GM13977 (cell line): ENCODE data around the gene RAB11FIP3.

Experiments
- DNase-seq: peaks from one replicate; pipeline ENCODE4 v3.0.0; 2012; ENCODE audit warnings: low spot score
- CTCF ChIP-seq: IDR thresholded peaks from 2 replicates; pipeline ENCODE4 v1.5.1; 2012; ENCODE audit warnings: mild to moderate bottlenecking, control low read depth; ENCODE audit not compliant: insufficient read depth; ENCODE audit errors: extremely low read depth, missing control alignments
- in situ Hi-C: fragments of 300-500 bp; cut with MboI; formaldehyde crosslinking; loops from one replicate; pipeline ENCODE4 v1.12.0; 2022; ENCODE audit warnings: low sequenced_read_pairs, low pct_unique_long_range_greater_than_20kb, mixed read lengths, inconsistent platforms; ENCODE audit not compliant: unreplicated experiment

Gene RAB11FIP3

DNA sequence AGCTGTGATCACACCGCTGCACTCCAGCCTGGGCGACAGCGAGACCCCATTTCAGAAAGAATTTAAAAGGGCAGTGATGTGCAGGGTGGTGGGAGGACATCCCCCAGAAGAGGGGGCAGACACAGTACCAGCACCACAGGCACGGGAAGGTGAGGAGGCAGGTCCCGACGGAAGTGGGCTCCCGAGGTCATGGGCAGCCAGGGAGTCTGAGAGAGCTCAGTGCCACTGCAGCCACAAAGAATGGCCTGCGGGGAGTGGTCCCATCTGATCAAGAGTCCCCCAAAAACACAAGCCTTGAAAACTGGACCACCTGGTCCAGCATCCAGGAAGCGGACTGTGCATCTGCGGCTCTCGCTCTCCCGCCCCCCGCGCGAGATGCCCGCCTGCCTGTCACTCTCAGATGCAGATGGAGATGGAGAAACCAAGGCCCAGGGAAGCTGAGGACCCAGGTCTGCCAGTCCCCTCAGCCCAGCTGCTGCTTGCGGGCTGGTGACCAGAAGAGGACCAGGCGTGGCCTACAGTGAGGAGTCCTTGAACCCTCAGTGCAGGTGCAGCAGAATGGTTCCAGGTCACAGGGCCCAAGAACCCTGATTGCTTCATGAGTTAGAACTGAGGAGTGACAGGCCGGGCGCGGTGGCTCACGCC is 97.8 kb downstream of the RAB11FIP3 start:
- TF ChIP-seq CTCF = no peak
- no peak for DNase-seq
- in situ Hi-C loops = no loop called here

GRCh38 chr16:524274-525040 is 99.0 kb downstream of the RAB11FIP3 start:
- in situ Hi-C loops = no loop called here
- TF ChIP-seq CTCF = no peak
- DNase-seq = no peak

DNA sequence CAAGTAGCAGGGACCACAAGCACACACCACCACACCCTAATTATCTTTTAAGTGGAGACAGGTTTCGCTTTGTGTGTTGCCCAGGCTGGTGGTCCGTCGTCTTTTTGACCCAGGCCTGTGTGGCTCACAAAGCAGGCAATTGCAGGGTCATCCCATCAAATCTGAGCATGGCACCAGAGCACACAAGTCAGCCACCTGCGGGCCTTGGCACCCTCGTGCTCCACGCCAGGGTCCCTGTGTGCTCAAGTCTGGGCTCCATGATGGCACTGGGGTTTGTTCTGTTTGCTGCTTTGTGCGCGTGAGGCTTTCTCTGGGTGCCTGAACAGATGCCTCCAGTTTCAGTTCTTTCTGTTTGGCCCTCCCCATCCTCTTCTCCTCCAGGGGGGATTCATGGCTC is 99.7 kb downstream of the RAB11FIP3 start:
- in situ Hi-C loops = no loop called here
- no peak for TF ChIP-seq CTCF
- DNase-seq = no peak

GRCh38 chr16:525520-526180 is 100.2 kb downstream of the RAB11FIP3 start:
- peak; percentile 68 for DNase-seq
- peak; percentile 13 for TF ChIP-seq CTCF
- in situ Hi-C loops = no loop called here

DNA sequence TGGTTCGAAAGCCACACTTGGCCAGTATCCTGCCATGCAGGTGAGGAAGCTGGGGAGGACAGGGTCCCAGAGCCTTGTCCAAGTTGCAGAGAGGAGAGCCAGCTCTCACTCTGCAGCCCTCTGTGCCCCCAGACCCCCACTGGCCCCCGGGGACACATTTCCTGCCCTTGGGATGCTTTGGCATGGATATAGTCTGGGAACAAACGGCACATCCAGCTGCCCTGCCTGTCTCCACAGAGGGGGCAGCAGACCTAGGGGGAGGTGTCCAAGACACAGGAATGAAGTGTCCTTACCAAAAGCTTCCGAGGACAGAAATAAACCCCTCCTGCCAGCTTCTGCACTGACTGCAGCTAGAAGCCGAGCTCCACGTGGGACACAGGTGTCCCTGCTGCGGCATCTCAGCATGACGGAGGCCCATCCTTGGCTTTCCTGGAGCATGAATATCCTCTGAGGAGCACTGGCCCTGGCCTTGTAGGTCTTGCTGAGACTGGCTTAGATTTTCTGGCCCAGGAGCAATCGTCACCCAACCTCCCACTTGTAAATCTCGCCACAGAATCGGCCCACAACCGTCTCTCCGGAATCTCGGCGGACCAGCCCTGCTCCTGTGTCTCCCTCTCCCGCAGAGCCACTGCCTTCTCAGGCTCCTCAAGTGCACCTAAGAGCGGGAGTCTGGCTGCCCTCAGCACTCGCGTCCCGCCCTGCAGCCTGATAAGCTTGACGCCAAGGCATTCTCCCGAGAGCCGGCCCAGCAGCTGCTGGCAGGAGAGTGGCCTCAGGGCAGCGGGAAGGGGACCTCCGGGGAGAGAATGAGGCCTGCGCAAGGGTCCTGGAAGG is 100.9 kb downstream of the RAB11FIP3 start:
- TF ChIP-seq CTCF = no peak
- in situ Hi-C loops = no loop called here
- no peak for DNase-seq
